IPS DF 19.7 (cell line): ENCODE results near the gene STXBP6.

ENCODE experiments used
- DNase-seq: peaks from one replicate; pipeline ENCODE4 v3.0.0-alpha.2; 2013; ENCODE audit warnings: low read depth, low spot score

STXBP6 gene

DNA sequence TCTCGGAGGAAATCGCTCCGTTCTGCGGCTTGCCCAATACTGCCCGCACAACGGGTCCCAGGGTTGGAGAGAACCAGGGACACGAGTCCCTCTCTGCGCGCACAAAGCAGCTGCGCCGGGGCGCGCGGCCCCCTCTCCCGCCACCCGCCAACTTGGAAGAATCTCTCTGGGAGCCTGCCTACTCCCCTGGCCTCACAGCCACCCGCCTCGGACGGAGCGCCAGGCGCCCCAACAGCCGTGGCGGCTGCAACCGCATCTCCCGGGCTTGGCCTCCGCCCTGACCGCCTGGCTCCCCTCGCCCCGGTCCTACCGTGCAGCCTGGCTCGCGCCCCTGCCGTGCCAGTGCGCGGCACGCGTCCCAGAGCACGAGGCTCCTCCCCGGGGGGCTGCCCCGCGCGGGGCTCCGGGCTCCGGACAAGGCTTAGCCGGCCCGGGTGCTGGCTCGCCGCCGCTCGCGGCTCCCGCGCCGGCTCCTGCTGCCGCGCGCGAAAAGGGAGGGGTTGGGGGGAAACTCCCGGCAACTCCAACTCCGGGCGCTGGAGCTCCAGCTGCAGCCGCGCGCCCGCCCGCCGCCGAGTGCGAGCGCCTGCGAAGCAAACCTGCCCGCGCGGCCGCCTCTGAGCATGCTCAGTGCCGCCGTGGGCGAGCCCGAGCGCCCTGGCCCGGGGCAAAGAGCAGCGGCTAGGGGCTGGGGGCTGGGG lies at the start of gene STXBP6:
STXBP6 (minus strand) TSS at position 580 of the 701 bp plus-strand sequence. CDS start 75,329 bp downstream, outside the sequence.
- no peak for DNase-seq

- DNase-seq = no peak
These were observed 47.2 kb upstream of the STXBP6 start for GRCh38 chr14:25097120-25097519.

GRCh38 chr14:25095736-25096437 lies 45.9 kb upstream of the STXBP6 start:
- no peak for DNase-seq

DNA sequence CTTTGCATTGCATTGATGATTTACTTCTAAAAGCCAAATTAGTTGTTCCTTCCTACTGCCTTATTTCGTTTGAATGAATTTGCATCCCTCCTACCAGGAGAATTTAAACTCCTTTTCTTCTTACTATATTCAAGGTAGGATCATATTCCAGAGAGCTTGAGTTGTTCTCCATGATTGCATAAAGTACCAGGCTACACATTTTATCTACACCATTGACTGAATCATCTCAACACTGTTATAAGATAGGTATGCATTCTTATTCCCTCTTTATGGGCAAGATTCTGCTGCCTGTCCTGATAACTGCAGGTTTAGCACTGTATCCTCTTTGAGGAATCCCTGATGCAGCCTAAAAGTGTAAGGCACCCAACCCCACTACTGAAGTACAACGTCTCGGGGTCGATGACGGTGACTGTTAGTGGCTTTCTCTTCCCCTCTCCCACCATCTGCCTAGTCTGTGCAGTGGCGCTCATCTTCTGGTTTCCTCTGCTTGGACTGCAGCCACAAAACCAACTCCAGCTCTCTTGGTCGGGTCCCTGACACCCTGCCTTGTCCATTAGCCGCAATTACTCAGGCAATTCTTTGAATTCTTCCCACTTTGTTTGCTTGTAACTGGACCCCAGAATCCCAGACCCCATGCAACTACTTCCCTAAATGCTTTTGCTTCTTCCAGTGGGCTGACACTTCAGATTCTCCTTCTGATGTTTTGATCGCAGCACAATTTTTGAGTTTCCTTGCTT lies 44.4 kb upstream of the STXBP6 start:
- DNase-seq = no peak

DNA sequence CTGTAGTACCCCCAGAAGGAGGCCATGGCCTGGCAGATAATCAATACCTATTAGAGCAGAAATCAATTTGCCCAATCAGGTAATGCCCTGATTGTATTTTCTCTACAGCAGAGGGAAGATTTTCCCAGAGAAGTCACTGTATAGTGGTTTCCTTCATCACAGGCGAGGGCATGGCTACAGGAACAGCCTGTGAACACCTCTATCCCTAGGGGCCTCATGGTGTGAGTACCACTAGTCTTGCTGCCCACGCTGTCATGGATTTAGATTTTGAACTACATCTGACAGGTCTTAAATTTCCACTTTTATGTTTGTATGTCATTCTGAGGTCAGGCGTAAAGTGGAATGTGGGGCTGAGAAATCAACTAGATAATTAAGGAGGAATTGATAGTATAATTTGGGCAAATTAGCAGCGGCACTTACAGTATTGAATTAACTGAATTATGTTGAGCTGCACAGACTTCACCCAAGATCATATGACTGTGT lies 42.4 kb upstream of the STXBP6 start:
- no peak for DNase-seq

GRCh38 chr14:25090716-25091454 lies 40.9 kb upstream of the STXBP6 start:
- DNase-seq = no peak

DNA sequence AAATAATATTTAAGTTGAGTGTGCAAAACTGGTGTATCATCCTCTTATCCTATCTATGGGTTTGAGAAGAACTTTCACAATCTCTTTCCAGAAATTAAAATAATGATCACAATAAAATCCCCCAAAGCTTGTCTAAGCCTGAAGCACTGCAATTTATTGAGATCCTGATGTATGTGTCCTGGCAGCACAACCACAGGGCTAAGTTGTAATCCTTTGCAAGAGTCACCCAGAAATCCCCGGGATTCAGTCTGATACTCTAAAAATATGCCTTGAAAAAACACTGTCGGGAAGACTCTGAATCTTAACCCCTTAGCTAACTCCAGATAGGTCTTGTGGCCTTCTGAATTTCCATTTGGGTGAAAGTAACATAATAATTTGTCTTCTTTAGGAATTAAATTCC lies 40.3 kb upstream of the STXBP6 start:
- no peak for DNase-seq

GRCh38 chr14:25089496-25089895 lies 39.5 kb upstream of the STXBP6 start:
- no peak for DNase-seq

- no peak for DNase-seq
These were observed 37.0 kb upstream of the STXBP6 start for GRCh38 chr14:25086821-25087396.

DNA sequence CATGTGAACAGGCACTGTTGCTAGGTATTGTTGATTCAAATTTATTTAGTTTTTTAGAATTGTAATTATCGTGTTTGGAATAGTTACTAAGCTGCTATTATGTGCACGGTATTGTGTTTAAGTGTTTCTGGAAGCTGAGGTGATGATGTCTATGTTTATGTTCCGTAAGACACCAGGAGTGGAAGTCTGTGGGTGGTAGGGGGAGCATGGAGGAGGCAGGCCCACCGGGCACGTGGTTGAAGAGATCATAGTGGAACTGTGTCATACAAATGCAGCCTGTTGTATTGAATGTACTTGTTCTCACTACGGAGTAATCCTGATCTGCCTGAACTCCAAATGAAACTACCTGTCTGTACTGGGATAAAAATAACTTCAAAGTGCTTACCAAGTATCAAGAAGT lies 36.1 kb upstream of the STXBP6 start:
- DNase-seq = no peak

- DNase-seq = no peak
These were observed 30.7 kb upstream of the STXBP6 start for GRCh38 chr14:25080682-25081081.

DNA sequence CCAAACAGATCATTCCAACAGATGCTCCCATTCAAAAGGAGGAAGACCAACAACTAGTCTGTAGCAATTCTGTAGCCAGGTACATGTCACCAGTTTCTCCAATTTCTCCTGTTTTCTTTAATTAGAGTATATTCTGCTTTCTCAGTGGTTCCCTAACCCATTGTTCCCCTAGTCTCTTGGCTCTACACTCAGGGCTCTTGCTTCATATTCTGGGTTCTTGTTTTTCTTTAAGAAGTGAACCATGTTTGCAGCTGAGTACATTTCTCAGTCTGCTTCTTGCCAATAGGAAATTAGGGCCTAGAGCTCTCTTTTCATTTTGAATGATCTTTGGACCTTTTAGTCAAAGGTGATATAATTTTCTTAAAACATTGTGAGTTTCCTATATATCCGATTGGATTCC lies 29.4 kb upstream of the STXBP6 start:
- DNase-seq = no peak

- no peak for DNase-seq
These were observed 24.2 kb upstream of the STXBP6 start for GRCh38 chr14:25074099-25074685.

DNA sequence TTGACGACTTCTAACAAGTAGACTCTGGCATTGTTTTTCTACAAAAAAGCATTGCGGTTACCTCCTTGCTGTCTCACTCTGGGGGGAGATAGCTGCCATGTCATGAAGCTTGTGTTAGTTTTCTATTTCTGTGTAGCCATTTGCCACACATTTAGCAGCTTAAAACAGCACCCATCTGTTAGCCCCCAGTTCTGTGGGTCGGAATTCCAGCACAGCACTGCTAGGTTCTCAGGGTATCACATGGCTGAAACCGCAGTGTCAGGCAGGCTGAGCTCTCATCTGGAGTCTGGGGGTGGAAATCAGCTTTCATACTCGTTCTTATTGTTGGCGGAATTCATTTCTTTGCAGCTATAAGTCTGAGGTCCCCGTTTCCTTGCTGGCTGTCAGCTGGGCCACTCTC lies 19.9 kb upstream of the STXBP6 start:
- no peak for DNase-seq

DNA sequence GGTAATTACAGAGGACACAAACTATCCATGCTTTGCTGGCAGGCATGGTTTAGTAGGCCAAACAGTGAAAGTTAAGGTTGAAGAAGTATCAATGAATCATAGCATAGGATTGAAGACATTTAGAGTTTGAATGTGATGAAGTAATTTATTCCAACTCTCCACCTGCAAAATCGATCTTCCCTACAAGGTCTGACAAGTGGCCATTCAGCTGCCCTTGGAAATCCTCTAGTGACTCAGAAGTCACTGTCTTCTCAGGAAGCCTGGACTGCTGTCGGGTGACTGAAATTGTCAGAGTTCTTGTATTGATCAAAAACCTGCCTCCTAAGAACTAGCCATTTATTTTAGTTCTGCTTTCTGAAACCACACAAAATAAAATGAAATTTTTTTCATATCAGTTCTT lies 17.7 kb upstream of the STXBP6 start:
- no peak for DNase-seq

DNA sequence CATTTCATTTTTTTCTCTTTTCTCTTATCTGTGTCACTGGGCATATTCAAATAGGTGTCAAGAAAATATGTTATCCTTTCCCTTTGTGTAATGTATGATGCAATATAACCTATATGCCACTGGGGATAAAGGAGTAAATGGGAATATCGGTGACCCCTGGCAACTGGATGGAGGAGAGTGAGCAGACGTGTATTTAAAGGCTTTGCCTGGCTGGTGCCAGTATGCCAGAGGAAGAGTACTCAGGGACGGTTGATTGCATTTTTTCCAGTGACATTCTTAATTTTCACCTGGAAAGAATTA lies 12.0 kb upstream of the STXBP6 start:
- no peak for DNase-seq

GRCh38 chr14:25056688-25057078 lies 6.7 kb upstream of the STXBP6 start:
- no peak for DNase-seq

- no peak for DNase-seq
These were observed 6.2 kb upstream of the STXBP6 start for GRCh38 chr14:25055992-25056687.

GRCh38 chr14:25055005-25055404 lies 5.1 kb upstream of the STXBP6 start:
- DNase-seq = no peak

DNA sequence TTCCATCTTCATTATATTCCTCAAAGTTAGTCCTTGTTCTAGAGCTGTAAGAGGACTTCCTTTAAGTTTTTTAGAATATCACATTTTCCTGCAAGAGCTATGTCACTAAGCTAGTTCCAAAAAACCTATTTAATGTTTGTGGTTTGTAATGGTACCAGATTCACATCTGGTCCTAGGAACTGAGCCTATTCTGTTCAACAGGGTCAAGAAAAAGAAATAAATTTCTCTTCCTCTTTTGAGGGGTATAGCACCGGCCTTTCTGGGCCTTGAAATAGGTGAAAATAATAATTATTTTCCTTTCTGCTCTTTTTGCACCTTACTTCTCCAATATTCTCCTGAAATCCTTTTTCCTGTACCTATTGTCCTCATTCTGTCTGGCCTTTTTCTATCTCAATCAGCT lies 3.6 kb upstream of the STXBP6 start:
- no peak for DNase-seq

- no peak for DNase-seq
These were observed 3.0 kb upstream of the STXBP6 start for GRCh38 chr14:25052921-25053320.
